Measurements from ENCODE around the gene PRR23B. TPM values are rescaled to one million over a fixed set of nuclear protein-coding genes. Genes with fewer than 3 reads are reported as not detected.

Gene PRR23B
- total RNA-seq, 1 donor from 2014 or later: not detected

DNA sequence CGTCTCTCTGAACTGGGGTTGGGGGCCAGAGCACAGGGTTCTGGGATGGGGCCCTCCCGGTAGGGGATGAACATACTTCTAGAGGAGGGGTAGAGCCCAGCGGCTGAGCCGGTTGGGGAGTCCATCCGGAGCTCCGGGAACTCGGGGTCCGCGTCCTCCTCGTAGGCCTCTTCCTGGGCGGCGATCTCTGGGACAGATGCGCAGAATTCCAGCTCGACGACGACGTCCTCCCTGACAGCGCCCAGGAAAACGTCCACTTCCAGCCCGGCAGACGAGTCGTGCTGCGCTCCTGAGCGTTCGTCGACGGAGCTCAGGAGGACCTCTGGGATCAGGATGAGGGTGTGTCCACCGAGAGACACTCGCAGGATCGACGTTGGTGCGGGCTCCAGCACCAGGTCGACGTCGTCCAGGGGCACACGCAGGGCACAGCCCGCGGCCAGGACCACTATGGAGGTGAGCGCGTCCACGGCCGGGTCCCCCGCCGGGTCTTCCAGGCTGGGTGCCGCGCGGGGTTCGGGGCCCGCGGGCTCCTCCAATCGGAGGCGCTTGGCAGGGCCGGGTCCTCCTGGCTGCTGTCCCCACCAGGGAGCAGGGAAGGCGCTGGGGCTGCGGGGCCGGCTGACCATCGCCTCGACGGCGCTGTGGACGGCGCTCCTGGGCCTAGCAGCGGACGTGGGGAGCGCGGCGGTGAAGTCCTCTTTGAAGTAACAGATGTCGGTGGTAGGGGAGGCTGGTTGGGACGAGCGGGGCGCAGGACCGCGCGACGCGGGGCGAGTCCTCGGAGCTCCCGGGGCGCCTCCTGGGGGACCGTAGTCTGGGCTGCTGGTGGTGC is 474 bp downstream of the PRR23B start:
- Mint-ChIP-seq H3K4me3 (ENCODE audit: unreplicated experiment) (no peak overlapping the region), H3K9me3 (ENCODE audit: low read depth) (no peaks in the 10 kb centered on the region), H3K27ac (ENCODE audit: unreplicated experiment) (no peak overlapping the region), H3K27me3 (ENCODE audit: low read depth) (no peaks in the 10 kb centered on the region), H3K4me1 (ENCODE audit: low read depth) (no peaks in the 10 kb centered on the region), H3K36me3 (ENCODE audit: low read depth) (no peaks in the 10 kb centered on the region)
- no peak for DNase-seq (ENCODE audit: low spot score)
- TF ChIP-seq, protein P1, sequence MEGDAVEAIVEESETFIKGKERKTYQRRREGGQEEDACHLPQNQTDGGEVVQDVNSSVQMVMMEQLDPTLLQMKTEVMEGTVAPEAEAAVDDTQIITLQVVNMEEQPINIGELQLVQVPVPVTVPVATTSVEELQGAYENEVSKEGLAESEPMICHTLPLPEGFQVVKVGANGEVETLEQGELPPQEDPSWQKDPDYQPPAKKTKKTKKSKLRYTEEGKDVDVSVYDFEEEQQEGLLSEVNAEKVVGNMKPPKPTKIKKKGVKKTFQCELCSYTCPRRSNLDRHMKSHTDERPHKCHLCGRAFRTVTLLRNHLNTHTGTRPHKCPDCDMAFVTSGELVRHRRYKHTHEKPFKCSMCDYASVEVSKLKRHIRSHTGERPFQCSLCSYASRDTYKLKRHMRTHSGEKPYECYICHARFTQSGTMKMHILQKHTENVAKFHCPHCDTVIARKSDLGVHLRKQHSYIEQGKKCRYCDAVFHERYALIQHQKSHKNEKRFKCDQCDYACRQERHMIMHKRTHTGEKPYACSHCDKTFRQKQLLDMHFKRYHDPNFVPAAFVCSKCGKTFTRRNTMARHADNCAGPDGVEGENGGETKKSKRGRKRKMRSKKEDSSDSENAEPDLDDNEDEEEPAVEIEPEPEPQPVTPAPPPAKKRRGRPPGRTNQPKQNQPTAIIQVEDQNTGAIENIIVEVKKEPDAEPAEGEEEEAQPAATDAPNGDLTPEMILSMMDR (IDR thresholded peaks at IDR 0.05): no peak

DNA sequence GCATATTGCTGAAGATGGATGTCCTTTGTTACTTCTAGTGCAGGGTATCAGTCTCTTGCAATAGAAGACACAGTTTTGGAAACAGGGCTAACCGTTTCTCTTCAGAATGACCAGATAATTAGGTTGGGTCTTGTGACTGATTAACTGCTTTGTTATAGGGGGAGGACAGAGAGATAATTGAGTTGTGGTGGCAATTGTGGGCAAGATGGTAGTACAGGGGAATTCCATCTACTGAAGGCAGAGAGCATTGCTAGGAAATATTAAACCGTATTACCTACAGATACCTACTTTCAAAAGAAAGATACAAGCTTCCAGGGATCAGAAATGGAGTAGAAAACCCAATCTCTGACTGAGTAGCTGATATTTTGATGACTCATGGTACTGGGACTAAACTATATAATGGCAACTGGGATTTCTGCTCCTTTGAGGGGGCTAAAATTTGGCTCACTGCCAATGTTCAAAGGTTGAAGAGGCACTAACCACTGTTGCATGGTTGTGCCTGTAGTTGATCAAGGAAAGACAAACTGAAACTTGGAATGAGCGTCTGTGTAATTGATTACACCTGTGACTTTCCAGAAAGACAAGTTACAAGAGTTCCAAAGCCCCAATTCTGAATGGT is 4.2 kb downstream of the PRR23B start:
- peaks cover 15% of the 10 kb centered on the region for H3K9me3 Mint-ChIP-seq (ENCODE audit: low read depth)
- no peak for DNase-seq (ENCODE audit: low spot score)
- TF ChIP-seq, protein P1 (IDR thresholded peaks at IDR 0.05): no peak
- H3K27me3 Mint-ChIP-seq (ENCODE audit: low read depth): no peaks in the 10 kb centered on the region
- H3K27ac Mint-ChIP-seq (ENCODE audit: unreplicated experiment): no peak overlapping the region
- no peak overlapping the region for H3K4me3 Mint-ChIP-seq (ENCODE audit: unreplicated experiment)
- H3K4me1 Mint-ChIP-seq (ENCODE audit: low read depth): no peaks in the 10 kb centered on the region
- peaks cover 1% of the 10 kb centered on the region for H3K36me3 Mint-ChIP-seq (ENCODE audit: low read depth)

DNA sequence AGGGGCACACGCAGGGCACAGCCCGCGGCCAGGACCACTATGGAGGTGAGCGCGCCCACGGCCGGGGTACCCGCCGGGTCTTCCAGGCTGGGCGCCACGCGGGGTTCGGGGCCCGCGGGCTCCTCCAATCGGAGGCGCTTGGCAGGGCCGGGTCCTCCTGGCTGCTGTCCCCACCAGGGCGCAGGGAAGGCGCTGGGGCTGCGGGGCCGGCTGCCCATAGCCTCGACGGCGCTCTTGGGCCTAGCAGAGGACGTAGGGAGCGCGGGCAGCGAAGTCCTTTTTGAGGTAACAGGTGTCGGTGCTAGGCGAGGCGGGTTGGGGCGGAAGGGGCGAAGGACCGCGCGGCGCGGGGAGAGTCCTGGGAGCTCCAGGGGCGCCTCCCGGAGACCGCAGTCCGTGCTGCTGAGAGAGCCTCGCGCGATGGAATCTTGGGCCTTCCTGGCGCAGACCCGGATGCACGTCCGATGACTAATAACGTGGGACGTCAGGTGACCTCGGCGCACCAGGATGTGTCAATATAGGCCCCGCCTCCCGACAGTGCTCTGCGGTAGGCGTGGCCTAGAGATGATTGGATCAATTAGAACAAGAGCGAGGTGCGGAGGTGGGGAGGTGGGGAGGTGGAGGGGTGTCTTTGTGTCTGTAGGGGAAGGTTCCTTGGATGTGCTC is 14.5 kb downstream of the PRR23B start, which contains the start of gene PRR23A:
TSS of gene PRR23A (minus strand) at position 218 of the 666 bp plus-strand sequence. CDS start at position 218, 0 bp downstream.
- Mint-ChIP-seq H3K4me3 (ENCODE audit: unreplicated experiment) (no peak within 1 kb of the TSS), H3K36me3 (ENCODE audit: low read depth) (peaks cover 3% of the 10 kb centered on the region), H3K27ac (ENCODE audit: unreplicated experiment) (no peak within 1 kb of the TSS), H3K4me1 (ENCODE audit: low read depth) (no peaks in the 10 kb centered on the region), H3K9me3 (ENCODE audit: low read depth) (peaks cover 39% of the 10 kb centered on the region), H3K27me3 (ENCODE audit: low read depth) (no peaks in the 10 kb centered on the region)
- TF ChIP-seq, protein P1 (IDR thresholded peaks at IDR 0.05): no peak
- DNase-seq (ENCODE audit: low spot score): no peak

DNA sequence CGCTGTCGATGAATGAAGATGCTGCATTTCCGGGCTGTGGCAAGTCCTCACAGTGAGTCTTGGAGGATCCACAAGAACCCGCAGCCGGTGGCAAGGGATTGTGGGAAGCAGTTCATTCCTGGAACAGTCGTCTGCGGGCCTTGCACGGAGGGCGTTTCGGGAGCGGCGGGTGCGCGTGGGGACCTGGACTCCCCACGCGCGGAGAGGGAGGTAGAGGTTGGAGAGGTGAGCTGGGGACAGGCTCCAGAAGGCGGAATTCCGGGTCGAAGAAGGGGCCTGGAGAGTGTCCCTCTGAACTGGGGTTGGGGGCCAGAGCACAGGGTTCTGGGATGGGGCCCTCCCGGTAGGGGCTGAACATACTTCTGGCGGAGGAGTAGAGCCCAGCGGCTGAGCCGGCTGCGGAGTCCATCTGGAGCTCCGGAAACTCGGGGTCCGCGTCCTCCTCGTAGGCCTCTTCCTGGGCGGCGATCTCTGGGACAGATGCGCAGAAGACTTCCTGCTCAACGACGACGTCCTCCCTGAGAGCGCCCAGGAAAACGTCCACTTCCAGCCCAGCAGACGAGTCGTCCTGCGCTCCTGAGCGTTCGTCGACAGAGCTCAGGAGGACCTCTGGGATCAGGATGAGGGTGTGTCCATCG is 15.3 kb downstream of the PRR23B start:
- no peaks in the 10 kb centered on the region for H3K4me1 Mint-ChIP-seq (ENCODE audit: low read depth)
- H3K9me3 Mint-ChIP-seq (ENCODE audit: low read depth): peaks cover 38% of the 10 kb centered on the region
- TF ChIP-seq, protein P1 (IDR thresholded peaks at IDR 0.05): no peak
- H3K27me3 Mint-ChIP-seq (ENCODE audit: low read depth): no peaks in the 10 kb centered on the region
- no peak overlapping the region for H3K4me3 Mint-ChIP-seq (ENCODE audit: unreplicated experiment)
- H3K36me3 Mint-ChIP-seq (ENCODE audit: low read depth): peaks cover 3% of the 10 kb centered on the region
- DNase-seq (ENCODE audit: low spot score): no peak
- no peak overlapping the region for H3K27ac Mint-ChIP-seq (ENCODE audit: unreplicated experiment)

DNA sequence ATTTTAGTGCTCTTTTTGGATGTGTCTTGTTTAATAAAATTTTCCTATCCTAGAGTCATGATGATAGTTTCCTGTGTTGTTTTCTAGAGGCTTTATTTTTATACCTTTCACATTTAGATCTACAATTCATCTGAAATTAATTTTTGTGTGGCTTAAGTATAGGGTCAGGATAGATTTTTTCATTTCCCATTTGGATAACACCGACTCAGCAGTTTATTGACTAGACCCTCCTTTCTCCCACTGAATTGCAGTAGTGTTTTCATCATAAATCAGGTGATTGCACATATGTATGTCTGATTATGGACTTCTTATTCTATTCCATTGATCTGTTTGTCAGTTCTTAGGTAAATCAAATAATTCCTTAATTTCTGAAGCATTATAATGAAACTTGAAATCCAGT is 25.0 kb downstream of the PRR23B start:
- Mint-ChIP-seq H3K27me3 (ENCODE audit: low read depth) (peaks cover 36% of the 10 kb centered on the region), H3K4me3 (ENCODE audit: unreplicated experiment) (no peak overlapping the region), H3K4me1 (ENCODE audit: low read depth) (no peaks in the 10 kb centered on the region), H3K27ac (ENCODE audit: unreplicated experiment) (no peak overlapping the region), H3K9me3 (ENCODE audit: low read depth) (peaks cover 2% of the 10 kb centered on the region), H3K36me3 (ENCODE audit: low read depth) (no peaks in the 10 kb centered on the region)
- TF ChIP-seq, protein P1 (IDR thresholded peaks at IDR 0.05): no peak
- no peak for DNase-seq (ENCODE audit: low spot score)

Data from chondrocyte (in vitro differentiated cells).